Thyroid gland (tissue), 4 donors: ENCODE data around the gene ACTR10. TPM values are rescaled to one million over a fixed set of nuclear protein-coding genes. Genes with fewer than 3 reads are reported as not detected.

Experiments used
- DNase-seq, 2 donors: peaks; one replicate each; pipeline ENCODE4 v3.0.0-alpha.2; 2019
- H3K27ac ChIP-seq, 3 donors: fragments of 200-600 bp; sonication (generic); 1 replicate in 2 of 3; 2 replicates in 1 of 3; pipeline ENCODE4 v1.5.1; 2016 to 2019; ENCODE audit warnings: mild to moderate bottlenecking in 1 of 3, moderate library complexity in 1 of 3
- H3K27me3 ChIP-seq: fragments of 200-600 bp; sonication (generic); one replicate; pipeline ENCODE4 v1.5.1; 2019
- H3K36me3 ChIP-seq, 2 donors: fragments of 200-600 bp; sonication (generic); one replicate each; pipeline ENCODE4 v1.5.1; 2016 to 2019
- H3K4me1 ChIP-seq, 2 donors: fragments of 200-600 bp; sonication (generic); one replicate each; pipeline ENCODE4 v1.5.1; 2017 to 2019
- H3K4me3 ChIP-seq, 3 donors: fragments of 200-600 bp; sonication (generic); replicated peaks in 1 of 3; 1 replicate in 2 of 3; 2 replicates in 1 of 3; pipeline ENCODE4 v1.5.1; 2016; ENCODE audit warnings: mild to moderate bottlenecking in 1 of 3
- H3K9me3 ChIP-seq: fragments of 200-600 bp; sonication (generic); one replicate; pipeline ENCODE4 v1.5.1; 2017
- POLR2A ChIP-seq, 2 donors: fragments of 450-650 bp; IDR thresholded peaks; one replicate each; pipeline ENCODE4 v1.6.1; 2017; ENCODE audit warnings: antibody characterized with exemption in 2 of 2, mild to moderate bottlenecking in 2 of 2, moderate library complexity in 1 of 2
- WGBS, 2 donors: methylation state at CpG; one replicate each; pipeline ENCODE4 v1.1.5; 2017; 5-methylcytosine and 5-hydroxymethylcytosine counted together
- intact Hi-C: fragments of 100-400 bp; cut with DNase I; formaldehyde crosslinking; loops from one replicate; pipeline ENCODE4 v1.15.1; 2023
- small RNA-seq: library from RNA; depleted of rRNA; stranded (forward); fragments of <200 nt; gene quantifications from one replicate; pipeline ENCODE3, GENCODE V24; 2016
- total RNA-seq, 4 donors: library from RNA; depleted of rRNA; stranded (reverse); fragments of >200 nt; gene quantifications; one replicate each; pipeline ENCODE4 v1.2.3, GENCODE V29; 2016
- TF ChIP-seq, protein P1 (sequence below), 6 experiments: fragments of 200-600 bp in 3 of 6; fragments of 450-650 bp in 3 of 6; sonication (generic) in 3 of 6; IDR thresholded peaks; one replicate each; pipeline ENCODE4 v1.5.1; 2016 to 2019; ENCODE audit warnings: antibody characterized with exemption in 6 of 6, mild to moderate bottlenecking in 2 of 6, inconsistent platforms in 1 of 6, moderate library complexity in 1 of 6

Gene ACTR10
- total RNA-seq, 4 donors from 2014 or later: 59.8 to 79.1 (median 69.0) TPM

DNA sequence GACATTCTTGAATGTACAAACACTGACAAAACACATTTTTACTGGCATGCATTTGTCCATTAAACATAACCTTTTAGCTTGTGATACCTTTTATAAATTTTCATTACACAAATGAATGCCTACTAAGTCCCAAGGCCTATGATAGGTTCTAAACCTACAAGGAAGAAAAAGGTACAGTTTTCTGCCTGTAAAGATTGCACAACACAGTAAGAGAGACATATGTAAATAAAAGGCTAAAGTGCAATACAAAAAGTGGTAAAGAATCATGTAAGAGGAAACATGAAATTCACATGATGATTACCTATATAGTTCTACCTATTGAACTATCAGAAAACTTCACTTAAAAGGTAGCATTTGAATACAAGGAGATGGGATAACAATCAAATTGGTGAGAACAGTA lies 83.8 kb downstream of the ACTR10 start:
- peaks cover 19 to 23% of the 10 kb centered on the region in 2 donors for H3K36me3 ChIP-seq
- H3K27me3 ChIP-seq: no peaks in the 10 kb centered on the region
- H3K4me3 ChIP-seq: no peak overlapping the region
- no peak overlapping the region for H3K27ac ChIP-seq
- no peaks in the 10 kb centered on the region for H3K9me3 ChIP-seq
- TF ChIP-seq, protein P1, sequence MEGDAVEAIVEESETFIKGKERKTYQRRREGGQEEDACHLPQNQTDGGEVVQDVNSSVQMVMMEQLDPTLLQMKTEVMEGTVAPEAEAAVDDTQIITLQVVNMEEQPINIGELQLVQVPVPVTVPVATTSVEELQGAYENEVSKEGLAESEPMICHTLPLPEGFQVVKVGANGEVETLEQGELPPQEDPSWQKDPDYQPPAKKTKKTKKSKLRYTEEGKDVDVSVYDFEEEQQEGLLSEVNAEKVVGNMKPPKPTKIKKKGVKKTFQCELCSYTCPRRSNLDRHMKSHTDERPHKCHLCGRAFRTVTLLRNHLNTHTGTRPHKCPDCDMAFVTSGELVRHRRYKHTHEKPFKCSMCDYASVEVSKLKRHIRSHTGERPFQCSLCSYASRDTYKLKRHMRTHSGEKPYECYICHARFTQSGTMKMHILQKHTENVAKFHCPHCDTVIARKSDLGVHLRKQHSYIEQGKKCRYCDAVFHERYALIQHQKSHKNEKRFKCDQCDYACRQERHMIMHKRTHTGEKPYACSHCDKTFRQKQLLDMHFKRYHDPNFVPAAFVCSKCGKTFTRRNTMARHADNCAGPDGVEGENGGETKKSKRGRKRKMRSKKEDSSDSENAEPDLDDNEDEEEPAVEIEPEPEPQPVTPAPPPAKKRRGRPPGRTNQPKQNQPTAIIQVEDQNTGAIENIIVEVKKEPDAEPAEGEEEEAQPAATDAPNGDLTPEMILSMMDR (IDR thresholded peaks at IDR 0.05): no peak
- no peak for TF ChIP-seq POLR2A (IDR thresholded peaks at IDR 0.05)
- DNase-seq: no peak
- intact Hi-C loops: no loop called here
- peaks cover 24 to 34% of the 10 kb centered on the region in 2 donors for H3K4me1 ChIP-seq

- intact Hi-C loops: no loop called here
- peaks cover 24 to 34% of the 10 kb centered on the region in 2 donors for H3K4me1 ChIP-seq
Measured at GRCh38 chr14:58285132-58285531, 85.2 kb downstream of the ACTR10 start.

More at GRCh38 chr14:58285132-58285531, 85.2 kb downstream of the ACTR10 start:
- no peaks in the 10 kb centered on the region for H3K27me3 ChIP-seq
- no peak for TF ChIP-seq POLR2A (IDR thresholded peaks at IDR 0.05)
- TF ChIP-seq, protein P1 (IDR thresholded peaks at IDR 0.05): no peak
- H3K9me3 ChIP-seq: no peaks in the 10 kb centered on the region
- H3K4me3 ChIP-seq: no peak overlapping the region
- no peak for DNase-seq
- H3K36me3 ChIP-seq: peaks cover 21 to 23% of the 10 kb centered on the region in 2 donors
- whole genome bisulfite sequencing, 2 donors: 94 to 96% methylated on average over 4 of the region's 4 CpGs
- no peak overlapping the region for H3K27ac ChIP-seq

Small RNA genes within 50 kb of the gene (small RNA-seq; reads per million reads assigned to genes)
- gene RN7SL598P: not detected

Other genes starting within 250 kb of the ACTR10 start
- gene ARMH4, start 47.9 kb upstream of the ACTR10 start, total RNA-seq: 1 to 10 TPM; 4.2 to 7.5 (median 7.0) TPM
- 100 to 1,000 TPM in 3 of 4 donors, 10 to 100 TPM in 1; 98.6 to 151 (median 131) TPM for gene PSMA3, start 44.7 kb downstream of the ACTR10 start, total RNA-seq
- 10 to 100 TPM; 17.1 to 18.7 (median 17.6) TPM for gene ARID4A, start 98.4 kb downstream of the ACTR10 start, total RNA-seq
- not detected for gene TOMM20L, start 195.8 kb downstream of the ACTR10 start, total RNA-seq
- 10 to 100 TPM; 40.4 to 87.2 (median 59.8) TPM for gene TIMM9, start 227.4 kb downstream of the ACTR10 start, total RNA-seq
- gene KIAA0586, start 227.6 kb downstream of the ACTR10 start, total RNA-seq: 10 to 100 TPM; 18.7 to 26.3 (median 21.2) TPM